Measurements from ENCODE around the gene LAMTOR5.

The LAMTOR5 gene

GRCh38 chr1:110385369-110385768, 22.1 kb downstream of the LAMTOR5 start:
- FAIRE-seq: no peak

- FAIRE-seq: no peak
Measured at GRCh38 chr1:110384581-110385321, 22.7 kb downstream of the LAMTOR5 start.

DNA sequence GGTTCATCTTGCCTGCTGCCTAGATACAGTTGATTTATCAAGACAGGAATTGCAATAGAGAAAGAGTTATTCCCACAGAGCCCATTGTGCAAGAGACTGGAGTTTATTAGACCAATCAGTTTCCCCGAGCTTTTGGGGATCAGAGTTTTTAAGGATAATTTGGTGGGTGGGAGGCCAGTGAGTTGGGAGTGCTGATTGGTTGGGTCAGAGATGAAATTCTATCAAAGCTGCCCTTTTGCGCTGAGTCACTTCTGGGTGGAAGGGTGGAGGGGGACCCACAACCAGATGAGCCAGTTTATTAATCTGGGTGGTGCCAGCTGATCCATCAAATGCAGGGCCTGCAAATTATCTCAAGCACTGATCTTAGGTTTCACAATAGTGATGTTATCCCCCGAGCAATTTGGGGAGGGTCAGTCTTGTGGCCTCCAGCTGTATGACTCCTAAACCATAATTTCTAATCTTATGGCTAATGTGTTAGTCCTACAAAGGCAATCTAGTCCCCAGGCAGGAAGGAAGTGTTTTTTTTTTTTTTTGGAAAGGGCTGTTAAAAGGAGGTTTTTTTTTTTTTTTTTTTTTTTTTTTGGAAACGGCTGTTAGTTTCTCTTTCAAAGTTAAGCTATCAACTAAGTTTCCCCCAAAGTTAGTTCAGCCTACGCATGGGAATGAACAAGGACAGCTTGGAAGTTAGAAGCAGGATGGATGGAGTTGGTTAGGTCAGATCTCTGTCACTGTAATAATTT, 24.1 kb downstream of the LAMTOR5 start:
- FAIRE-seq: no peak

DNA sequence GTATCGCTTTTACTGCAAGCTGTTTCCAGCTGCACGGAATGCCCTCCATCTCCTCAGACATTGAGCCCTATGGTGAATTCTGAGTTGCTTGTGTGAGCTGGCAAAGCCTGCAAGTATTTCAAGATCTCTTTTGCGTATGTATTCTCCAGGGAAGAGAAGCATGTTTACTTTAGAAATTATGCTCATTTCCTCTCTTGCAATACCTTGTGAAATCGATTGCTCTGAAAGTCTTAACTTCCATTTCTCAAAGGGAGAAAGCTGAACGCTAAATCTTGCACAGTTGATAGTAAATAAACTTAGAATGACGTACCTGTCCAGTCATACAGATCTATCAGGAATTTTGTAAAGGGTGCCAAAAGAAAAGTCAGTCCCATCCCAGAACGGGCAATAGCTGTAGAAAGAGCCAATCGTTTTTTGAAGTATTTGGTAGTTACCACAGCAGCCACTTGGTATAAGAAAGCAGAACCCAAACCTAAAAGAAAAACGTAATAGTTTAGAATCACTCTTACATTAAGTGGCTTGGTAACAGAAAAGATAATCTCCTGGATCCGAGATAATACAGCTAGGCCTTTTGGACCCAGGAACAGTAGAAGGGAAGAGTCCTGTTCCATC, 26.7 kb downstream of the LAMTOR5 start:
- no peak for FAIRE-seq

GRCh38 chr1:110375490-110375889, 32.0 kb downstream of the LAMTOR5 start:
- no peak for FAIRE-seq

DNA sequence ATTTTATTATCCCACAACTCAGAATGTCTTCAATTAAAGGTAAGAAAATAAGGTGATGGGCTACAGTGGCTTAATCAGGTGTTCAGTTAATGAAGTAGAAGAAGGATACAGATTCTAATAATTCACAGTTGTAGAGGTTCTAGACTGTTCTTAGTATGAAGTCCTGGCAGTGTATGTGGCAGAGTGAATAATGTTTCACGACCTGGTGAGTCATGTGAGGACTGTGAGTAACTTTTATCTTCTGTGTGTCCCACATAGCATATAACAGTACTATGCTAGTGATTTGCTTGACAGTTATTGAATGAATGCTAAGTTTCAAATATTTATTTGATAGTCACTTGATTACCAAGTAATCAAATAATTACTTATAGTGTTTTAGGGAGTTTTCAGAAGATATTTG, 36.7 kb downstream of the LAMTOR5 start:
- FAIRE-seq: no peak

DNA sequence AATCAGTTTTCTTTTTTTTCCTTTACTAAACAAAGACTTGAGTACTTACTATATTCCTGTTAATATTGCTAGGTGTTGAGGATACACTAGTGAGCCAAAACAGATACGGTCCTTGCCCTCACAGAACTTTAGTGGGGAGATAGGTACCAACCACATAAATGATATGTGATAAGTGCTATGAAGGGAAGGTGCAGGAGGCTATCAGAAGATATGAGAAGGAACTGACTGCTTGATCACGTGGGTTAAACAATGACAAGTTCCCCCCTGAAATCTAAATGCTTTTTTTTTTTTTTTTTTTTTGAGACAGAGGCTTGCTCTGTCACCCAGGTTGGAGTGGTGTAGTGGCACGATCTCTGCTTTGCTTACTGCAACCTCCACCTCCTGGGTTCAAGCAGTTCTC, 43.3 kb downstream of the LAMTOR5 start:
- no peak for FAIRE-seq

DNA sequence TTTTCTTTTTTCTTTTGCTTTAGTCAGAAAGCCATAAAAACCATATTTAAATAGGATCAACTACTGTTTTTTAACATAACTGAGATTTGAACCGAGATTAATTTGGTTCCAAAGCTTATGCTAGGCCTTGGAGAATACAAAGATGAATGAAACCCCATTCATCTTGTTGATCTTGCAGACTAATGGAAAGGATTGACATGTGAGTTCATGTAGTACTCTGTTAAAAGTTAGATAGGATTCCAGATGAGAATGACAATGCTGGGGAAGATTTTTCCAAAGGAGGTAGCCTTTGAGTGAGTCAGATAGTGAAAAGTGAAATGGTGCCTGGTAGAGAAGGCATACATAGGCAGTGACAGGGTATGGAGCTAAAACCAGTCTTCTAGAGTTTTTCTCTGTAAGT, 45.6 kb downstream of the LAMTOR5 start:
- FAIRE-seq: no peak

GRCh38 chr1:110360431-110360830, 47.1 kb downstream of the LAMTOR5 start:
- FAIRE-seq: no peak

DNA sequence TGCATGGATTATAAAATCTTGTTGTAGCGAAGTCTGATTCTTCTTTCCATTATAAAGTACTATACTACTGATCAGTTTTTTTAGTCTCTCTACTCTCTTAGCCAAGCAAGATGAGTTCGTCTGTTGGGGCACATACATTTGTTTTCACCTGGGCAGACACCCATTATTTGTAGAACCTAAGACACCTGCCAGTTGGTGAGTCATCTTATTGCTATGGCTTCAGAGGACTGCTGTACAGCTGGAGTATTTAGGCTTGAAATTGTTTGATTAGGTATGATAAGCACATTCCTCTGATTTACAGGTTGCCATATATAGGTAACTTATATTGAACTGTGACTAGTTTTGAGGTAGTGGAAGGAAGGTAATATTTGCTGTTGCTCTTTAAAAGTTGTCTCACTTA, 51.1 kb downstream of the LAMTOR5 start:
- no peak for FAIRE-seq

DNA sequence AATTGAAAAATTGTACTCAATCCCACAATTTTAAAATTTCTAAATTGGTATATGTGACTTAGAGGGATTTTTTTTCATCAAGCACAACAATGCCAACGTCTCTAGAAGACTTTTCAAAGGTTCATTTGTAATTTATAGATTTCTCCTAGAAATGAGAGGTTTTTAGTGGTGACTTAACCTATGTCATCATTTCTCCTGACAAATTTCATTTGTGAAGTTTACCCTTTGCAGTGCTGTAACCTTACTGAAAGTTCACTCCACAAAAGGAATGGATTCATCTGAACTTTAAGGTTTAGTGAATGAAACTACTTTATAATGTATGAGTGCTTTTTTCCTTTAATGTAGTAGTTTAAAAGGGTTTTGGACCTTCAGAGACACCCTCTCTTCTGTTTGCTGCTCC, 52.2 kb downstream of the LAMTOR5 start:
- no peak for FAIRE-seq
